ENCODE results near the gene INMT. TPM values are rescaled to one million over a fixed set of nuclear protein-coding genes. Genes with fewer than 3 reads are reported as not detected.

INMT gene
- total RNA-seq, 3 donors from 2014 or later = 1.6 to 7.5 (median 7.2) TPM

GRCh38 chr7:30795161-30795948 is 43.4 kb downstream of the INMT start:
- TF ChIP-seq, protein P1, sequence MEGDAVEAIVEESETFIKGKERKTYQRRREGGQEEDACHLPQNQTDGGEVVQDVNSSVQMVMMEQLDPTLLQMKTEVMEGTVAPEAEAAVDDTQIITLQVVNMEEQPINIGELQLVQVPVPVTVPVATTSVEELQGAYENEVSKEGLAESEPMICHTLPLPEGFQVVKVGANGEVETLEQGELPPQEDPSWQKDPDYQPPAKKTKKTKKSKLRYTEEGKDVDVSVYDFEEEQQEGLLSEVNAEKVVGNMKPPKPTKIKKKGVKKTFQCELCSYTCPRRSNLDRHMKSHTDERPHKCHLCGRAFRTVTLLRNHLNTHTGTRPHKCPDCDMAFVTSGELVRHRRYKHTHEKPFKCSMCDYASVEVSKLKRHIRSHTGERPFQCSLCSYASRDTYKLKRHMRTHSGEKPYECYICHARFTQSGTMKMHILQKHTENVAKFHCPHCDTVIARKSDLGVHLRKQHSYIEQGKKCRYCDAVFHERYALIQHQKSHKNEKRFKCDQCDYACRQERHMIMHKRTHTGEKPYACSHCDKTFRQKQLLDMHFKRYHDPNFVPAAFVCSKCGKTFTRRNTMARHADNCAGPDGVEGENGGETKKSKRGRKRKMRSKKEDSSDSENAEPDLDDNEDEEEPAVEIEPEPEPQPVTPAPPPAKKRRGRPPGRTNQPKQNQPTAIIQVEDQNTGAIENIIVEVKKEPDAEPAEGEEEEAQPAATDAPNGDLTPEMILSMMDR (IDR thresholded peaks at IDR 0.05) = no peak
- H3K4me1 ChIP-seq (ENCODE audit: low read depth) = peaks cover 11% of the 10 kb centered on the region
- ATAC-seq (no peak), DNase-seq (no peak)
- intact Hi-C loops (cut with DNase I, micrococcal nuclease) = no loop called here
- H3K9me3 ChIP-seq = no peaks in the 10 kb centered on the region
- no peaks in the 10 kb centered on the region for H3K36me3 ChIP-seq (ENCODE audit: low read depth)
- H3K4me3 ChIP-seq = no peak overlapping the region

DNA sequence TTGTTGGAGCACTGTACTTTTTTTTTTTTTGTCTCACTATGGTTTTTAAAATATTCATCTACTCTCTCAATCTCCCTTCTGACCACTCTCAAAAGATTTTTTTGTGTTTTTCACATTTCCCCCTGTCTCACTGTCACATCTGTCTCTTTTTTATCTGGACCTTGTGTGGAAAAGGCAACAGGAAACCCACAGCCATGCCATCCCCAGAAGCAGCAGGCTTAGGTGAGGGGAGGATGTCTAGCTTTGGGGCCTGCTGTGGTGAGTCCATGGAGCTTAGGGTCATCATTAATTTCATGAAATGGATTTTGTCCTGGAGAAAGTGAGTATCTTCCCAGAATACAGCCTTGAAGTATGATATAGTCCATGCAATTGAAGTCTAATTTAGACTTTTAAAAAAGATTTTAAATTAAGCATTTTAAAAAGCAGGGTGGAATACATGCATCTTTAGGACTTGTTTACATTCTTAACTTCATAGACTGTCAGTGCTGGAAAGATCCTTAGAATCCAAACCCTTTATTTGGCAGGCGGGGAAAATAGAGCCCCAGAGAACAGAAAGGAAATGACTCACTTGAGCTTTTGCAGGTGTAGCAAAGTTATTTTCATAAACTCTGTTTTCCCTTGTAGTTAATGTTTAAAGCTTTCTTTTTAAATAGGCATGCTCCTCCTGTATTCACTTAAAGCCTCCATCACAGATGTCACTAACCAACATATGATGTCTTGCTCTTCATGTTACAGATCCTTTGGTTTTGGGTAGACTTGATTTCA is 44.4 kb downstream of the INMT start:
- no peak overlapping the region for H3K4me3 ChIP-seq
- intact Hi-C loops (cut with DNase I, micrococcal nuclease) = no loop called here
- H3K9me3 ChIP-seq = no peaks in the 10 kb centered on the region
- peaks cover 11% of the 10 kb centered on the region for H3K4me1 ChIP-seq (ENCODE audit: low read depth)
- ATAC-seq (peak; percentile 47), DNase-seq (no peak)
- H3K36me3 ChIP-seq (ENCODE audit: low read depth) = no peaks in the 10 kb centered on the region
- TF ChIP-seq, protein P1 (IDR thresholded peaks at IDR 0.05) = no peak

DNA sequence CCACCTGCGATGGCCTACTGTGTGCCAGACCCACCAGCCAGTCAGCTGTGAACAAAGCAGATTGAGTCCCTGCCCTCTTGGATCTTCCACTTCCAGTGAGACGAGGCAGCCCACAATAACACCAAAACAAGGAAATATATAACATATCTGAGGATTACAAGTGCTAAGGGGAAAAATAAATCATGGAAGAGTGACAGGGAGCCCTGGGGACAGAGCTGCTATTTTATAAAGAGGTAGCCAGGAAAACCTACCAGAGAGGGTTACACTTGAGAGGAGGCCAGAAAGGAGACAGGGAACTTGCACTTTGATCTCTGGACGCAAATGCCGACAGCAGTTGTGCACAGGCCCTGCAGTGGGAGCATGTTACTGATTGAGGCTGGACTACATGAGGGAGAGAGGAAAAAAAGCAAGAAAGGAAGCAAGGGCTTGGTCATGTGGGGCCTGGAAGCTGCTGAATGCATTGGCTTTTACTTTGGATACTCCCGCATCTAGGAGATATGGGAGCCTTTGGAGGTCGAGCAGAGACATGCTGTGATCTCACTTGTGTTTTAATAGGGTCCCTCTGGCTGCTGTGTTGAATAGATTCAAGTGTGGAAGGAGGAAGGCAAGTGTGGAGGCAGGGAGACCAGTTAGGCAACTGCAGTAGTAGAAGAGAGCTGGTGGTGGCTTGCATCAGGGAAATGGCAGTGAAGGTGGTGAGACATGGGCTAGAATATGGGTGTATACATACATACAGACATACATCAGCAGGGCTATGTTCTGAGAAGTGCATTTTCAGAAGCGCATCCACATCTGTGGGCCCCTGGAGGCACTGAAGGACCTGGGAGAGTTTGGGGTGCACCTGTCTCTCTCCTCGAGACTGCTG is 45.5 kb downstream of the INMT start:
- intact Hi-C loops (cut with DNase I, micrococcal nuclease) = no loop called here
- TF ChIP-seq, protein P1 (IDR thresholded peaks at IDR 0.05) = no peak
- Histone ChIP-seq H3K9me3 (no peaks in the 10 kb centered on the region), H3K4me1 (ENCODE audit: low read depth) (peaks cover 11% of the 10 kb centered on the region), H3K36me3 (ENCODE audit: low read depth) (no peaks in the 10 kb centered on the region), H3K4me3 (no peak overlapping the region)
- ATAC-seq (peak; percentile 70), DNase-seq (peak in 1 of 3 donors; percentile 38)

- Histone ChIP-seq H3K9me3 (no peaks in the 10 kb centered on the region), H3K36me3 (ENCODE audit: low read depth) (no peaks in the 10 kb centered on the region), H3K4me3 (no peak overlapping the region), H3K4me1 (ENCODE audit: low read depth) (peaks cover 11% of the 10 kb centered on the region)
- TF ChIP-seq, protein P1 (IDR thresholded peaks at IDR 0.05) = no peak
- ATAC-seq (no peak), DNase-seq (no peak)
- intact Hi-C loops (cut with DNase I, micrococcal nuclease) = no loop called here
These were observed 47.5 kb downstream of the INMT start for GRCh38 chr7:30799206-30799975.
